ENCODE results near the gene CRABP1. TPM values are rescaled to one million over a fixed set of nuclear protein-coding genes. Genes with fewer than 3 reads are reported as not detected.
A peak's percentile ranks its signal among the peaks of the same experiment; 100 is the strongest.

CRABP1 gene
- total RNA-seq, 1 experiment from 2014 or later, result not detected

GRCh38 chr15:78343276-78344060, 3.3 kb downstream of the CRABP1 start:
- no peak for DNase-seq (ENCODE audit: low read depth)

- DNase-seq (ENCODE audit: low read depth), result no peak
Measured at GRCh38 chr15:78345396-78346125, 5.4 kb downstream of the CRABP1 start.

DNA sequence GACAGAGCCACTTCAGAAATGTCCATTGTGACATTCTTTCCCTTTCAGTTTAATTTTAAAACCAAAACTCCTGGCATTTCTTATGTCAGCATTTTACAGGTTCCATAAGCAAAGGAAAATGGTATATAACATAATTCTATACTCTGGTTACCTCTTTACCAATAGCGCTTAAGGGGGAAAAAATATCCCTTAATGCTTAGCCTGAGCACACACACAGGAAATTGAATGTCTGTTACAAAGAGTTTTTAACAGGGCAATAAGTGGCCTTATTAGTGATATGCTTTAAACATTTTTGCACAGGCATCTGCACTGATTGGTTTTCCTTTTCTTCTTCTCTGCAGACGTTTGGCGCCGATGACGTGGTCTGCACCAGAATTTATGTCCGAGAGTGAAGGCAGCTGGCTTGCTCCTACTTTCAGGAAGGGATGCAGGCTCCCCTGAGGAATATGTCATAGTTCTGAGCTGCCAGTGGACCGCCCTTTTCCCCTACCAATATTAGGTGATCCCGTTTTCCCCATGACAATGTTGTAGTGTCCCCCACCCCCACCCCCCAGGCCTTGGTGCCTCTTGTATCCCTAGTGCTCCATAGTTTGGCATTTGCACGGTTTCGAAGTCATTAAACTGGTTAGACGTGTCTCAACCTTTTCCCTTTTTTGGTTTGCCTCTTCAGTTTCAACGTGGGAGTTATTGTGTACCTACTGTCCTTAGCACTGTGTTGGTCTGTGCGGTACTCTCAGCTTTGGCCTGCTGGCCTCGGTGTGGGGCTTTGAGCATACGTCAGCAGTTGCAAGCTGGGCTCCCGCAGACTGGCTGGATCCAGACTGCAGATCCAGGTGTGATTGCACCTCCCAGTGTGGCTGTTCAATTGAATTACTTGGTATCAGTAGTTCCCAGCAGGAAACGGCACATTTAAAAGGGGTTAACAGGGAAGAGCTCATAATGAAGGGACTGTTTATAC, 7.7 kb downstream of the CRABP1 start:
- DNase-seq (ENCODE audit: low read depth), result no peak

DNA sequence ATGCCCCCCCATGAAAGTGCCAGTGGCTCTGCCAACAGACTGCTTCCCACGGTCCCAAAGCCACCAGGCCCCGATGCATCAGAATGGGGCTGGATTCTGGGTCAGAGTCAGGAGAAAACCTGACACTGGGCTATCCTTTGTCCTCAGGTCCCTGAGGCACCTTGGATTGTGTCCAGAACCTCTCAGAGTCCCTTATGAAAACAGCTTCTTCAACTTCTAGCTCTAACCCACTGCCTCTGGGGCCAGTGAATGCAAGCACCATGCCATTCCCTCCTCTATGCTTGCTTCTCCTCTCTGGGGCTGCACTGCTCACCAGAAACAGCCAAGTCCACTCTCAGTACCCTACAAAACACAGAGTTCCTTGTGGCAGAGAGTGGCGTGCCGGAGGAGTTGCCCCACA, 9.9 kb downstream of the CRABP1 start:
- DNase-seq (ENCODE audit: low read depth), result no peak

- no peak for DNase-seq (ENCODE audit: low read depth)
Measured at GRCh38 chr15:78351539-78351938, 11.4 kb downstream of the CRABP1 start.

- peak; percentile 48 for DNase-seq (ENCODE audit: low read depth)
Measured at GRCh38 chr15:78353093-78353492, 12.9 kb downstream of the CRABP1 start.

DNA sequence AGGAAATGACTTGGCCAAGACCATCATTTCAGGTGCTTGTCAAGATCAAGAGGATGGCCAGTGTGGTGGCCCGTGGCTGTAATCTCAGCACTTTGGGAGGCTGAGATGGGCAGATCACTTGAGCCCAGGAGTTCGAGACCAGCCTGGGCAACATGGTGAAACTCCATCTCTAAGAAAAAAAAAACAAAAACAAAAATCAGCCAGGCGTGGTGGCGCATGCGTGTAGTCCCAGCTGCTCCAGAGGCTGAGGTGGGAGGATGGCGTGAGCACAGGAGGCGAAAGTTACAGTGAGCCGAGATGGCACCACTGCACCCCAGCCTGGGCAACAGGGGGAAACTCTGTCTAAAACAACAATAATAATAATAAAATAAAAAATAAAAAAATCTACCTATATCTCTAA, 15.0 kb downstream of the CRABP1 start:
- no peak for DNase-seq (ENCODE audit: low read depth)

- DNase-seq (ENCODE audit: low read depth), result no peak
Measured at GRCh38 chr15:78358102-78358870, 18.1 kb downstream of the CRABP1 start.

DNA sequence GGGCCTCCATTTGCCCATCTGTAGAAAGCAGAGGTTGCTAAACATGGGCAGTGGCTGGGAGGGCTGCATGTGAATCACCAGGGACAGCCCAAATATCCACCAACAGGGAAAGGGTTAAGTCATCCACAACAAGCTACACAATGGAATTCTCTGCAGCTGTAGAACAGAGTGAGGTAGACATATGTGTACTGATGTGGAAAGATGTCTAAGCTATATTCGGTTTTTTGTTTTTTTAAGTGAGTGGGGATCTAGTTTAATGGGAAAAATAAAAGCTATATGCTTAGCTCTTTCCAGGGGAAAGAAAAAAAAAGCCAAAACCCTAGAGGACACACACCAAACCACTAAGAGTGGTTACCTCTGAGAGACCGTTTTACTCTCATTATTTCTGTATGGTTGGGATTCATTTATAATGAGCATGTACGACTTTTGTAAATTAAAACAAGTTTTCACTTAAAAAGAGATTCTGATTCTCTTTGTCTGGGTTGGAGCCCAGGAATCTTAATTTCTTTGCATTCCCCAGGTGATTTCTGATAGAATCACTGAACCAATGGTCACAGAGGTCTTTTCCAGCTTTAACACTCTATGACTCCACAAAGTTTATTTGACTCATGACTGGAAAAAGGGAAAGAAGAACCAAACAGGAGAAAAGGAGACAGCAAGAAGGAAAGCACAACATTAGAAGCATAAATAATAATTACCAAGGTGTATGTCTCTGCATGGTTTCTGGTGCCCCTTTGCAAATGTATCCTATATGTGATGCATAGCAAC, 19.1 kb downstream of the CRABP1 start:
- DNase-seq (ENCODE audit: low read depth), result no peak

DNA sequence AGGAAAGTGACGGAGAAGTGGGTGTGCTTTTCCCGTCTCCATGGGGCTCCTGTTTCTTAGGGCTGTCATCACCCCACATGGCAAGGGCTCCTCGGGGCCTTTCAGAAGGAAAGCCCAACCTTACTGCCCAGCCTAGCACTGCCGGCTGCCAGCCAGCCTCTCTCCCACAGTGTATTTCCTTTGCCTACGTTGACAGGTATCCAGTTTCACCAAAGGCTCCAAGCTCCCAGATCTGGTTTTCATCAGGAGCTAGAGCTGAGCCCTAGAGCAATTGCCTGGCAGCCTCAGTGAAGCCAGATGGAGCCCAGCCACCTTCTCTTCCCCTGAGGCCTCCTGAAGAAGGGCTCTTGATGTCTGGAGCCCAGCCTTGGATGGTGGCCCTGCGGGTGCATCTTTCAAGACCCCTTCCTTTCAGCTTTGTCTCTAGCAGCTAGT, 20.2 kb downstream of the CRABP1 start:
- no peak for DNase-seq (ENCODE audit: low read depth)

DNA sequence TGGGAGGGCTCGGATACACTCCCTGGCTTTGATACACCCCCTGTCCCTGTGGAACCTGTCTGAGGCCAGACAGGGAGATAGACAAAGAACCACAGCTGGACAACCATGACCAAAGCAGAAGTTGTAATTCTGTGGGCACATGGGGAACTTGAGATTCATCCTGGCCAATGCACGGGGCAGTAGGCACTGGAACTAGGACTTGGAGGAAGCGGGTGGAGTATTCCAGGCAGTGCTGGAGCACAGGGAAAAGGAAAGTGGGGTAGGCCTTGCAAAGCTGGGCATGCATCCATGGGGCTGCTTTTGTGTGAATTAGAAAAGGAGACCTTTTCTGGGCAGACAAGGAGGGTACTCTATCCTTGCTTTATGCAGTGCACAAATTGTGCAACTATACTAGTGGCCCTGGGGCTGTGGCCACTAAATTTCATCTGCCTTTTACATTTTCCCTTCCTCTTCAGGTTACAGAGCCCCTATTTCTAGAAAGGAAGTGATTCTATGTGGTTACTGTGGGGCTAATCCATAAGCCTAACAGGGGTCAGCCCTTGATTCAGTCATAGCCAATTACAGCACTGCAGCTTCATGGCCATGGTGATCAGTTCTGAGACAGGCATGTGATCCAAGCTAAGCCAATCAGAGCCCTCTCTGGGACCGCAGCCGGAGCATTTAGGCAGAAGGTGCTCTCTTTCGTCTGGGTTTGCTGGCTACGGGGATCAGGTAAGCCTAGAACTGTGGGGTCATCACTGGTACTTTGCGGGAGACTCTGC, 21.0 kb downstream of the CRABP1 start:
- no peak for DNase-seq (ENCODE audit: low read depth)

DNA sequence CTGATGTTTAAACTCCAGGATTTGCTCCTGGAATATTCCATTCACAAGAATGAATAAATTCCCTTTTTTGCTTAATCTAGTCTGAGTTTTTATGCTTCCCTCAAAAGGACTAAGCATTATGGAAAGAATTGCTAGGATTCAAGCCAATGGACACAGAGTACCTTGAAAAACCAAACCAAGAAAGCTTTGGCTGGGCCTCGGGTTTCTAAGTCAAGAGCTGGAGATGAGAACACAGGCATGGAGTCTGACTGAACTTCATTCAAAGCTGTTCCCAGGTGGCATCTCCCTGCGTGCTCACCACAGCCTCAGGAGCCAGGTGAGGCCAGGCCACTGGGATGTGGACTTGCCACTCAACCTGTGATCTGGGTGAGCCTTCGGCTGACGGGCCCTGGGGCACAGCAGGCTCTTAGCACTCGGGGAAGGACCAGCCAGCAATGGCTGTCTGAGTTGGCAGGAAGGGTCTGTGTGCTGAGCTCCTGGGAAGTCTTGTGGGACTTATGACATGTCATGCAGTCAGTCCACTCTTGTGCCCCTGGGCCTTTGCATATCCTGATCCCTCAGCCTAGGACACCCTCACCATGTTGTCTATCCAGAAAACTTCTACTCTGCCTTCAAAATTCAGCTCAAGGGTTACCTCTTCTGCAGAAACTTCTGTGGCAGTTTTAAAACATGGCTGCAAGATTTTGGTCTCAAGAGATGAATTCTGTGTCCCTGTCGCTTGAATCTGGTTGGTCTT, 21.8 kb downstream of the CRABP1 start:
- DNase-seq (ENCODE audit: low read depth), result no peak

DNA sequence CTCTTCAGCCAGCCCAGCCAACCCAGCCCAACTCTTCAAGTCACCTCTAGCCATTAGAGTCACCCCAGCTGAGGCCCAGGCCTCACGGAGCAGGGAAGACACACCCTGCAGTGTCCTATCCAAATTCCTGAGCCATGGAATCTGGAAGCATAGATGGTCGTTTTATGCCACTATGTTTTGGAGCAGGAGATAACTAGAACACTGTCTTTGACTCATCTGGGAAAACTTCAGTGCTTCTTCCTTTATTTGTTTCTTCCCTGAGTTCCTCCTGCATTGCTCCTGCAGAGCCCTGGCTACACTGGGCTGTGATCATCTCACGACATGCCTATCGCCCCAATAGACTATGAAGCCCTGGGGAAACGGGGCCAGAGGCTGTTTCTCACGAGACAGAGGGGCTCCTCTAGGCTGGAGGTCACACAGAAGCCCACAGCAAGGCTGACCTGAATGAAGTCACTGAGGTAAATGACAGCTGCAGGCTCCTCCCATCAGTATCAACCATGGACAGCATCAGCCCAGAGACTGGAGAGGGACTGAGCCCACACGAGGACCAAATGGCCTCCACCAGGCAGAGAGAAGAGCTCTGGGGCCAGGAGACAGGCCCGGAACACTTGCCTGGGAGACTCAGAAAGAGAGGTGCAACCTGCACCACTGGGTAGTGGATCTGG, 22.7 kb downstream of the CRABP1 start:
- DNase-seq (ENCODE audit: low read depth), result no peak

- DNase-seq (ENCODE audit: low read depth), result no peak
Measured at GRCh38 chr15:78363381-78363734, 23.2 kb downstream of the CRABP1 start.

GRCh38 chr15:78364233-78364632, 24.1 kb downstream of the CRABP1 start:
- no peak for DNase-seq (ENCODE audit: low read depth)

- DNase-seq (ENCODE audit: low read depth), result no peak
Measured at GRCh38 chr15:78365917-78366316, 25.8 kb downstream of the CRABP1 start.

DNA sequence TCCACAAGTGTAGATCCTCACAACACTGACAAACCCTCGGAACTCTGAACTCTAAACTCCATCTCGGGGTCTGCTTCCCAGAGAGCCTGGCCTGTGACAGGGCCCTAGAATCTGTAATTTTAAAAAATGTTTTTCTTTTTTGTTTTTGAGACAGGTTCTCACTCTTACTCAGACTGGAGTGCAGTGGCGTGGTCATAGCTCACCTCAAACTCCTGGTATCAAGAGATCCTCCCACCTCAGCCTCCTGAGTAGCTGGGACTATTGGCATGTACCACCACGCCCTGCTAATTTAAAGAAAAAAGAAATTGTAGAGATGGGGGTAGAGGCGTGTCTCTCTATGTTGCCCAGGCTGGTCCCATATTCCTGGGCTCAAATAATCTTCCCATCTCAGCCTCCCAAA, 26.2 kb downstream of the CRABP1 start:
- DNase-seq (ENCODE audit: low read depth), result no peak

DNA sequence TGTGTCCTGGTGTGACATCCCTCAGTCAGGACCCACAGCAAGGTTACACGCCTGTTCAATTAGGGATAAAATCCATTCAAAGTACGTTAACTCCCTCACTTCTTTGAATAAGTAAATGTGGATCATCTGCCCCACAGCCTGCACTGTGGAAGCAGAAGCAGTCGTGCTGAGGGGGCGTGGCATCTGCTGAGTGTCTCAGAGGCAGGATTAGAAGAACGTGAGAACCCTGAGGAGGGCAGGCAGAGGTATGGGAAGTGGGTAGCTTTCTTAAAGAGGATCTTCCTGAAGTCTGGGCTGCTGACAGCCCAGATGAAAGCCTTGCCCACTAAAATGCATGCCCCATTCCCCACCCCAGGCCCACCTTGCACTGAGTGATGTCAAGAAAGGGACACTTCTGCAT, 28.5 kb downstream of the CRABP1 start:
- DNase-seq (ENCODE audit: low read depth), result no peak
